ENCODE results near the gene CDK9.

DNA sequence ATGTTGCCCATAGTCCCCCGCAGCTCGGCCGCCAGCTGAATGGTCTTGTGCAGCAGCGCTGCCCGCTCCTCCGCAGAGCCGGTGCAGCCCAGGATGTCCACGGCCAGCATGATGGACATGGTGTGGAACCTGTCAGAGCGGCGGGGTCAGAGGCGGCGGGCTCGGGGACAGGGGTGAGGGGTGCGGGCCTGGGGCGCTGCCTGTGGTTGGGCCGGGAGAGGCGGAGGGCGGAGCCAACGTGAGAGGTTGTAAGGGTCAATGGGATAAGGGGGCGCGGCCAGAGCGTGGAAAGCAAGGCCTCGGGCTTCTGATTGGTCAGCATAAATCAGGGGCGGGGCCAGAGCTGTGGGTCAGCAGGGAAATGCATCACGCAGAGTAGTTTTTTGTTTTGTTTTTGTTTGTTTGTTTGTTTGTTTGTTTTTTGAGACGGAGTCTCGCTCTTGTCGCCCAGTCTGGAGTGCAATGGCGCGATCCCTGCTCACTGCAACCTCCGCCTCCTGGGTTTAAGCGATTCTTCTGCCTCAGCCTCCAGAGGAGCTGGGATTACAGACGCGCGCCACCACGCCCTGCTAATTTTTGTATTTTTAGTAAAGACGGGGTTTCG is 43.9 kb upstream of the CDK9 start:
- TF ChIP-seq CTCF (conservative IDR thresholded peaks at IDR 0.05; ENCODE audit: low read length) (no peak), EZH2phosphoT487 (IDR thresholded peaks at IDR 0.05; ENCODE audit: borderline replicate concordance, low read depth, low read length) (no peak)
